Subcutaneous adipose tissue (tissue), 4 donors: ENCODE results near the gene RPL6. TPM values are rescaled to one million over a fixed set of nuclear protein-coding genes. Genes with fewer than 3 reads are reported as not detected.

Experiments used
- total RNA-seq, 4 donors: library from RNA; depleted of rRNA; stranded (reverse); fragments of >200 nt; gene quantifications; one replicate each; pipeline ENCODE4 v1.1.0, GENCODE V29; 2016
- TF ChIP-seq, protein P1 (sequence below): fragments of 450-650 bp; IDR thresholded peaks from one replicate; pipeline ENCODE4 v1.5.1; 2016; ENCODE audit warnings: low read depth, mild to moderate bottlenecking, control low read depth, antibody characterized with exemption, moderate library complexity

Gene RPL6
- total RNA-seq, 4 donors from 2014 or later: 1,581 to 1,626 (median 1,603) TPM

DNA sequence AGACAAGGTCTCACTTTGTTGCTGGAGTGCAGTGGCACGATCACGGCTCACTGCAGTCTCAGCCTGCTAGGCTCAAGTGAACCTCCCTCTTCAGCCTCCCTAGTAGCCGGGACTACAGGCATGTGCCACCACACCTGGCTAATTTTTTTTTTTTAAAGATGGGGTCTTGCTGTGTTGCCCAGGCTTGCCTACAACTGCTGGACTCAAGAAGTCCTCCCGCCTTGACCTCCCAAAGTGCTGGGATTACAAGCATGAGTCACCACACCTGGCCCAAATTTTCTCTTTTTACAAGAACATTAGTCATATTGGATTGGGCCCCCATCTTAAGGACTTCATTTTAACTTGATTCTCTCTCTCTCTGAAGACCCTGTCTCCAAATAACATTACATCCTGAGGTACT, 20.2 kb downstream of the RPL6 start:
- TF ChIP-seq, protein P1, sequence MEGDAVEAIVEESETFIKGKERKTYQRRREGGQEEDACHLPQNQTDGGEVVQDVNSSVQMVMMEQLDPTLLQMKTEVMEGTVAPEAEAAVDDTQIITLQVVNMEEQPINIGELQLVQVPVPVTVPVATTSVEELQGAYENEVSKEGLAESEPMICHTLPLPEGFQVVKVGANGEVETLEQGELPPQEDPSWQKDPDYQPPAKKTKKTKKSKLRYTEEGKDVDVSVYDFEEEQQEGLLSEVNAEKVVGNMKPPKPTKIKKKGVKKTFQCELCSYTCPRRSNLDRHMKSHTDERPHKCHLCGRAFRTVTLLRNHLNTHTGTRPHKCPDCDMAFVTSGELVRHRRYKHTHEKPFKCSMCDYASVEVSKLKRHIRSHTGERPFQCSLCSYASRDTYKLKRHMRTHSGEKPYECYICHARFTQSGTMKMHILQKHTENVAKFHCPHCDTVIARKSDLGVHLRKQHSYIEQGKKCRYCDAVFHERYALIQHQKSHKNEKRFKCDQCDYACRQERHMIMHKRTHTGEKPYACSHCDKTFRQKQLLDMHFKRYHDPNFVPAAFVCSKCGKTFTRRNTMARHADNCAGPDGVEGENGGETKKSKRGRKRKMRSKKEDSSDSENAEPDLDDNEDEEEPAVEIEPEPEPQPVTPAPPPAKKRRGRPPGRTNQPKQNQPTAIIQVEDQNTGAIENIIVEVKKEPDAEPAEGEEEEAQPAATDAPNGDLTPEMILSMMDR: no peak

DNA sequence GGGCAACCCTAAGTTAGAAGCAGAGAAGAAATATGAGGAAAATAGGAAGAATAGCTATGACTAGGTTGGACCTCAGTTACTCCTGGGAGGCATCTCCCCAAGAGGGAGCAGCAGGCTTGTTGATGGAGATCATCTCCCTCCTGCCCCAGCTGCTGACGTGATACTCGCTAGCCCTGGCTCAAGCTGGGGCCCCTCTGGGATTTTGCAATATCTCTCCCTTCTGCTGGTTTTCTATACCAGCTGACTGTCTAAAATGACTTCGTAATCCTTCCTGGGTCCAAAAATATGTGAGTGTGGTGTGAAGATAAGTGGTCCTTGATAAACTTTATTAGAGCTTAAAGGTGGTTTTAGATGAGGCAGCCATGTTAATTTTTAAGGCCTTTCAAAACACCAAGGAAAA, 22.7 kb downstream of the RPL6 start:
- TF ChIP-seq, protein P1: no peak

DNA sequence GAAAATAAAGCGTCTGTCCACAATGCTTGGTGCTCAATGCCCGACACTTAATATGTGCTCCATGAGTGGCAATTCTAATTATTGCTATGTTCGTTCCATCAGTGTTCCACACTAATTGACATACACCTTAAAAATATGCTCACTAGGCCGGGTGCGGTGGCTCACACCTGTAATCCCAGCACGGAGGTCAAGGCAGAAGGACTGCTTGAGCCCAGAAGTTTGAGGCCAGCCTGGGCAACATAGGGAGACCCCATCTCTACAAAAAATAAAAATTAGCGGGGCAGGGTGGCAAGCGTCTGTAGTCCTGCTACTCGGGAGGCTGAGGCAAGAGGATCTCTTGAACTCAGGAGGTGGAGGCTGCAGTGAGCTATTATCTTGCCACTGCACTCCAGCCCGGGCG, 26.5 kb downstream of the RPL6 start:
- TF ChIP-seq, protein P1: no peak

DNA sequence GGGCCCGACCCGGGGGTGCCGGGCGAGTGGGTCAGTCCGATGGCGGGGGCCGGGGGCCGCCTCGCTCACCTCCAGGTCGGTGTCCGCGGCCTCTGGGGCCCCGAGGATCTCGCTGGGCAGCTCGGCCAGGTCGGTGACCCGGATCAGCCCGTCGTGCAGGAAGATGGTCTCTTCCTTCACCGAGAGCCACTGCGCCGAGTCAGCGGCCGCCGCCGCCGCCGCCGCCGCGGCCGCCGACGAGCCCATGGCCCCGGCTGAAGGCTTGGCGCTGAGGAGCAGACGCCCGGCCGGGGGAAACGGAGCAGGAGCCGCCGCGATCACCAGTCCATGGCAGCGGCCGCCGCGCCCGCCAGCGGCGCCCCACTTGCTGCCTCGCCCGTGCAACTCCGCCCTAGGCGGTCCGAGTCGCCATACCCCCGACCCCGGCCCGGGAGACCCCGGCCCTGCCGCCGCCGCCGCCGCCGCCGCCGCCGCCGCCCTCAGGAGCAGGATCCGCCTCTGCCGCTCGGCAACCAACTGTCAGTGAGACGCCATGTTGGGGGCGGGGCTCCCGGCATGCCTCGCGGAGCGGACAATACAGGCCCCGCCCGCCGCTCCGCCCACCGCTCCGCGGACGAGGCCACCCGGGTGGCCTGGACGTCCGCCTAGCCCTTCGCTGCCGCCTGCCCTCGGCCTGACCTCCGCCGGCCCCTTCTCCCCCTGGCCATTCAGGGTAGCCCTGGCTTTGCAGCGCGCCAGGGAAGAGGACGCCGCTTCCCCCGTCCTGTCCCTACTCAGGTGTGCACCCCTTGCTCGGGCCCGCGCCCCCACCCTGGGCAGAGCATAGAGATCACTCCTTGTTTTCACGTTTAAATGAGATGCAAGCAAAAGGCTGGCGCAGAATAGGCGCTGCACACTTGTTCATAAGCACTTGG, 27.3 kb downstream of the RPL6 start, which contains the start of gene HECTD4:
Gene HECTD4 (minus strand): TSS at position 549 of the 914 bp plus-strand sequence. CDS start 303 bp downstream, at position 246.
- TF ChIP-seq, protein P1: no peak

DNA sequence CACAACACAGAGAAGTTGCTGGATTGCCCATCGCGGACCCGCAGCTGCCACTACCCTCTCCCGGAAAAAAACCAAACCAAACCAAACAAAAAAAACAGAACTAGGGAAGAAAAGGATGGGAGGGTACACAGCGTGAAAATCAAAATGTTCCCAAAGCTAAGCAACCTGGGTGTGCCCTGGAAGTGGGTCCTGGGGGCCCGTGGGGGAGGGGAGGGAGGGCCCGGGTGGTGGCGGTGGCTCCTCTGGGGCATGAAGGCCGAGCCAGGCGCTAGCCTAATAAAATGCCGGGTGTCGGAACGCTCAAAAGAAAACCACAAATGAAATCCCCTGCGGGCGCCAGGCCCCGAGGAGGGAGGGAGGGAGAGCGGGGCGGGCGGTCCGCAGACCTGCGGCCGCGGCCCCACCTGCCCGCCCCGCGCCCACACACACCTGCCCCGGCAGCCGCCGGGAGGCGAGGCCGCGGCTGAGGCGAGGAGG, 28.0 kb downstream of the RPL6 start:
- TF ChIP-seq, protein P1: no peak

DNA sequence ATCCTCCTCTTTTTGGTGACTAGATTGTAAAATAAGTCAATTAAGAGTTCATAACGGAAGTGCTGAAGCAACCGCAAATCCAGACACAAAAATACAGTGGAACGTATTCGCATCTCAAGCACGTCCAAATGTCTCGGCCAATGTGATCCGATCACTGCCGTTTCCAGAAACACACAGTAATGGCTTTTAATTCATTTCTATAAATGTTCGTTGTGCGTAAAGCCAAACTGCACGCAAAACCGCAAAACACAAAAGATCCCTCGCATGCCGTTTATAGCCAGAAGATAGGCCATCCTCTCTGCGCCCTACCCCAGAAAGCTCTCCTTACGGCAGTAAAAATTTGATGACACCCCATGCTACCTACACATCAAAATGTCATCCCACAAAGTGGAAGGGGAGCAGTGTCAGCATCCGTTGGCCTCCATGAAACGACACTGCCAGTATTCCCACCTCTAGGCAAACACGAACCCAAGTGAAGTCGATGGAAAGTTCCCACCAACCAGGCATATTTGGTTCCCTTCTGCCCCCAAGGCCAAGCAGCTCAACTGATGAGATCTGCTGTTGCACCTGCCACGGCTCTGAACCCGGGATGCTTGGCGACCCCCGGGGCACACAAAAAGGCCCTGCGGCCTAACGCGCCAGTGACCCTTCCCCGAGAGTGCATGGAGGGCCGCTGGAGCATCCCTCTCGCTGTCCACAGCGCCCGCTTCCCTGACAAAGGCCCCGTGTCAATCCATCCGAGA, 28.6 kb downstream of the RPL6 start:
- TF ChIP-seq, protein P1: no peak

DNA sequence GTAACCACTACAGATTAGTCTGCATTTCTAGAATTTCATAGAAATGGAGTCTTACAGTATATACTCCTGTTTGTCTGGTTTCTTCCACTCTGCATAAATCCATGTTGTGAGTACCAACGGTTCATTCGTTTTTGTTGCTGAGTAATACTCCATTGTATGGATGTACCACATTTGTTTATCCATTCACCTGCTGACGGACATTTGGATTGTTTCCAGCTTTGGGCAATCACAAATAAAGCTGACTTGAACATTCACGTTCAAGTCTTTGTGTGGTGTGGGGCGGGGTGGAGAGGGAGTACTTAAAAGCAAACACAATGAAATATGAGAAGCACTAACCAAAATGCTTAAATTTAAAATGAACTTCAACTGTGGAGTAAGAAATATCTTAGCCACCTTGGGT, 34.3 kb downstream of the RPL6 start:
- TF ChIP-seq, protein P1: no peak
